ENCODE data around the gene FCER1G. TPM values are rescaled to one million over a fixed set of nuclear protein-coding genes. Genes with fewer than 3 reads are reported as not detected.

Gene FCER1G
- total RNA-seq = 100 to 1,000 TPM; 111 to 583 TPM

- H3K27me3 Mint-ChIP-seq = no peaks in the 10 kb centered on the region
These were observed at the start of gene FCER1G for GRCh38 chr1:161215076-161215475. TSS of gene FCER1G (plus strand) at chr1:161215295. CDS start at chr1:161215322, 27 bp downstream.

GRCh38 chr1:161165742-161166668 is 49.1 kb upstream of the FCER1G start, which contains the start of gene PPOX:
TSS of gene PPOX (plus strand) at chr1:161166426. CDS start at chr1:161166848, 422 bp downstream.
- Mint-ChIP-seq H3K9me3 (no peaks in the 10 kb centered on the region), H3K27me3 (no peaks in the 10 kb centered on the region), H3K4me3 (peak within 1 kb of the TSS; percentile 92), H3K4me1 (ENCODE audit: low read depth in 2 of 2) (peaks cover 44 to 53% of the 10 kb centered on the region in 2 donors), H3K27ac (peak within 1 kb of the TSS; percentile 92), H3K36me3 (peaks cover 8% of the 10 kb centered on the region)
- DNase-seq (ENCODE audit: low spot score) (peak; percentile 98), ATAC-seq (peak; percentile 97 to 98)

More at GRCh38 chr1:161215076-161215475, at the start of gene FCER1G:
- peak; percentile 40 to 50 for ATAC-seq
- peaks cover 45 to 52% of the 10 kb centered on the region in 2 donors for H3K4me1 Mint-ChIP-seq (ENCODE audit: low read depth in 2 of 2)
- H3K27ac Mint-ChIP-seq = peak within 1 kb of the TSS; percentile 94 to 100
- H3K4me3 Mint-ChIP-seq = peak within 1 kb of the TSS; percentile 92
- peaks cover 31% of the 10 kb centered on the region for H3K36me3 Mint-ChIP-seq
- no peaks in the 10 kb centered on the region for H3K9me3 Mint-ChIP-seq
- peak; percentile 84 for DNase-seq (ENCODE audit: low spot score)

DNA sequence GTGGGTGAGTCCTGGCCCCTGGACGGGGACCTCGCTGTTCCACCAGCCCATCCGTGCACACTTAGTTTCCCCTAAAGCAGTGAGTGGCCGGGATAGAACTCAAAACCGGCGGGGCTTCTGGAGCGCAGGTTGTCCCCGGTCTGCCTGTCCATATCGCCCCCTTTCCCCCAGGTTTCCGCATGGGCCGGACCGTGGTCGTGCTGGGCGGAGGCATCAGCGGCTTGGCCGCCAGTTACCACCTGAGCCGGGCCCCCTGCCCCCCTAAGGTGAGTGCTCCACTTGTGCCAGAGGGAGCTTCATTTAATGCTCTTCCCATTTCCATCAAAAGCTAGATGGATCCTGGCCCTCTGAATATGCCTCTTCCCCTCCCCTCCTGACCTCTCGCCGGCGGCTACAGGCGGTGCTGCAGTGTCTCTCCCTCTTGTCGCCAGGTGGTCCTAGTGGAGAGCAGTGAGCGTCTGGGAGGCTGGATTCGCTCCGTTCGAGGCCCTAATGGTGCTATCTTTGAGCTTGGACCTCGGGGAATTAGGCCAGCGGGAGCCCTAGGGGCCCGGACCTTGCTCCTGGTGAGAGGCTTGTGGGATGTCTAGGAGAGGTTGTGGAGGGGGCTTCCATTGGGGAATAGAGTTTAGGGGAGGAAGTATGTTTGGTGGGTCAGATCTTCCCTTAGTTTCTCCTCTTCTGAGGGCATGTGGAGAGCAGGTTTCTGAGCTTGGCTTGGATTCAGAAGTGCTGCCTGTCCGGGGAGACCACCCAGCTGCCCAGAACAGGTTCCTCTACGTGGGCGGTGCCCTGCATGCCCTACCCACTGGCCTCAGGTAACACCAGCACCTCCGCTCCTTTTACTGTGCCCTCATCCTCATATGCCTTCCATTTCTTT is 48.2 kb upstream of the FCER1G start:
- H3K27me3 Mint-ChIP-seq = no peaks in the 10 kb centered on the region
- H3K9me3 Mint-ChIP-seq = no peaks in the 10 kb centered on the region
- H3K4me3 Mint-ChIP-seq = peak overlapping the region; percentile 92
- H3K27ac Mint-ChIP-seq = peak overlapping the region; percentile 92
- H3K36me3 Mint-ChIP-seq = peaks cover 11% of the 10 kb centered on the region
- peak; percentile 0 for ATAC-seq
- H3K4me1 Mint-ChIP-seq (ENCODE audit: low read depth in 2 of 2) = peaks cover 45 to 47% of the 10 kb centered on the region in 2 donors
- no peak for DNase-seq (ENCODE audit: low spot score)

GRCh38 chr1:161168906-161169305 is 46.2 kb upstream of the FCER1G start:
- Mint-ChIP-seq H3K27ac (no peak overlapping the region), H3K36me3 (peaks cover 26% of the 10 kb centered on the region), H3K4me1 (ENCODE audit: low read depth in 2 of 2) (peaks cover 44 to 53% of the 10 kb centered on the region in 2 donors), H3K4me3 (peak overlapping the region; percentile 92), H3K9me3 (no peaks in the 10 kb centered on the region), H3K27me3 (no peaks in the 10 kb centered on the region)
- ATAC-seq (no peak), DNase-seq (ENCODE audit: low spot score) (no peak)

- H3K4me1 Mint-ChIP-seq (ENCODE audit: low read depth in 2 of 2) = peaks cover 44 to 56% of the 10 kb centered on the region in 2 donors
- no peak overlapping the region for H3K4me3 Mint-ChIP-seq
- no peak for ATAC-seq
- DNase-seq (ENCODE audit: low spot score) = no peak
- peak overlapping the region; percentile 33 to 58 for H3K27ac Mint-ChIP-seq
- H3K9me3 Mint-ChIP-seq = no peaks in the 10 kb centered on the region
- no peaks in the 10 kb centered on the region for H3K27me3 Mint-ChIP-seq
- H3K36me3 Mint-ChIP-seq = peaks cover 33% of the 10 kb centered on the region
These were observed 43.9 kb upstream of the FCER1G start for GRCh38 chr1:161171191-161171590.

GRCh38 chr1:161171696-161172095 is 43.4 kb upstream of the FCER1G start:
- no peak for ATAC-seq
- Mint-ChIP-seq H3K4me3 (no peak overlapping the region), H3K27me3 (no peaks in the 10 kb centered on the region), H3K27ac (peak overlapping the region; percentile 49 to 58), H3K9me3 (no peaks in the 10 kb centered on the region), H3K36me3 (peaks cover 33% of the 10 kb centered on the region), H3K4me1 (ENCODE audit: low read depth in 2 of 2) (peaks cover 46 to 59% of the 10 kb centered on the region in 2 donors)
- DNase-seq (ENCODE audit: low spot score) = no peak

GRCh38 chr1:161172349-161172748 is 42.7 kb upstream of the FCER1G start:
- Mint-ChIP-seq H3K4me1 (ENCODE audit: low read depth in 2 of 2) (peaks cover 43 to 57% of the 10 kb centered on the region in 2 donors), H3K4me3 (no peak overlapping the region), H3K36me3 (peaks cover 33% of the 10 kb centered on the region), H3K9me3 (no peaks in the 10 kb centered on the region), H3K27me3 (no peaks in the 10 kb centered on the region), H3K27ac (peak overlapping the region; percentile 48 to 49)
- ATAC-seq = no peak
- DNase-seq (ENCODE audit: low spot score) = no peak

GRCh38 chr1:161172776-161173376 is 42.2 kb upstream of the FCER1G start:
- Mint-ChIP-seq H3K36me3 (peaks cover 33% of the 10 kb centered on the region), H3K27me3 (no peaks in the 10 kb centered on the region), H3K27ac (peak overlapping the region; percentile 48 to 49), H3K9me3 (no peaks in the 10 kb centered on the region), H3K4me3 (no peak overlapping the region), H3K4me1 (ENCODE audit: low read depth in 2 of 2) (peaks cover 47 to 62% of the 10 kb centered on the region in 2 donors)
- no peak for ATAC-seq
- no peak for DNase-seq (ENCODE audit: low spot score)

DNA sequence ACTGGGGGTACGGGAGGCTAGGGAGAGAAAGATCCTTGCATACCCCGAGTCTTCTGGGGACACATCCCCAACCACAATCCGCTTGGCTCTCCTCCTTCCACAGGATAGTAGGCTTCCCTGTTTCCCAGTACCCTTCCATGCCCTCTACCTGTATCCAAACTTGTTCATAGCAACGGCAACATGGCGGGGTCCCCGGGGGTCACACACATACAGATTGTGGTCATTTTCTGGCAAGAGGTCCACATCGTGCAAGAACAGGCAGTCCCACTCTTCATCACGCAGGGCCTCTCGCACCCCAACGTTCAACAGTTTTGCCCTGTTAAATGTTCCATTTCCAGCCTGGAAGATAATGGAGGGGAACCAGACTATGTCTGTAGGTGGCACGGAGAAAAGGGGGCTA is 41.4 kb upstream of the FCER1G start:
- no peak for ATAC-seq
- Mint-ChIP-seq H3K9me3 (no peaks in the 10 kb centered on the region), H3K4me1 (ENCODE audit: low read depth in 2 of 2) (peaks cover 46 to 67% of the 10 kb centered on the region in 2 donors), H3K4me3 (no peak overlapping the region), H3K27ac (peak overlapping the region; percentile 49 to 96), H3K36me3 (peaks cover 33% of the 10 kb centered on the region), H3K27me3 (no peaks in the 10 kb centered on the region)
- no peak for DNase-seq (ENCODE audit: low spot score)

- ATAC-seq (no peak), DNase-seq (ENCODE audit: low spot score) (no peak)
- Mint-ChIP-seq H3K9me3 (no peaks in the 10 kb centered on the region), H3K36me3 (peaks cover 33% of the 10 kb centered on the region), H3K27ac (peak overlapping the region; percentile 85 to 96), H3K27me3 (no peaks in the 10 kb centered on the region), H3K4me1 (ENCODE audit: low read depth in 2 of 2) (peaks cover 46 to 64% of the 10 kb centered on the region in 2 donors), H3K4me3 (peak overlapping the region; percentile 13)
These were observed 40.2 kb upstream of the FCER1G start for GRCh38 chr1:161174911-161175310.

DNA sequence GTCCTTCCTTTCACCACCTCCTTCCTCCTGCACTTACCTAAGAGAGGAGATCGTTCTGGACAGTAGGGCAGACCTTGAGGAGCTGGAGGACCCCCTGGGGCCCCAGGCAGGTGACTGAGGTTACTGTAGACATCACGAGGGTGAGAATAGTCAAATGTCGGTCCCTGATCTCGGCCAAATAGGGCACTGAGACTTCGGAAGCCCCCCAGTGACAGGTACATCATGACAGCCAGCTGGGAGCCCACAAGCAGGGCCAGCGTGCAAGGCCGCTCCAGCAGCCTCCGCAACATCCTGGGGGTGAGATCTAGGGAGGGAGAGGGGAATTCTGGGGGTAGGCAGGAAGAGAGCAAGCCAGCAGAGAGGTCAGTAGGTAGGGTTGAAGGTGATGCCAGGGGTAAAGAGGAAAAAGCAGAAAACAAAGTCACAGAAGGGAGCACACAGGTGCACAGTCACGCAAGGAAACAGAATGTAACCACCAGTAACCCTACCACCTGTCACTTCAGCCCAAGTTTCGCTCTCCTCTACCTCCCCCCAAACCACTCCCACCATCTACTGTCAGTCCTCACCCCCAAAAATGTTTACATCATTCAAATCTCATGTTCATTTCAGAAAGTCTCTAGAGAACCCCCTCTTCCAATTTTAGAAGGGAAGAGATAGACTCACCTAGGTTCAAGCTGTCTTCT is 39.2 kb upstream of the FCER1G start:
- ATAC-seq (no peak), DNase-seq (ENCODE audit: low spot score) (no peak)
- H3K27me3 Mint-ChIP-seq = no peaks in the 10 kb centered on the region
- no peaks in the 10 kb centered on the region for H3K9me3 Mint-ChIP-seq
- peaks cover 30% of the 10 kb centered on the region for H3K36me3 Mint-ChIP-seq
- peak overlapping the region; percentile 85 to 96 for H3K27ac Mint-ChIP-seq
- peaks cover 52 to 71% of the 10 kb centered on the region in 2 donors for H3K4me1 Mint-ChIP-seq (ENCODE audit: low read depth in 2 of 2)
- peak overlapping the region; percentile 99 for H3K4me3 Mint-ChIP-seq

DNA sequence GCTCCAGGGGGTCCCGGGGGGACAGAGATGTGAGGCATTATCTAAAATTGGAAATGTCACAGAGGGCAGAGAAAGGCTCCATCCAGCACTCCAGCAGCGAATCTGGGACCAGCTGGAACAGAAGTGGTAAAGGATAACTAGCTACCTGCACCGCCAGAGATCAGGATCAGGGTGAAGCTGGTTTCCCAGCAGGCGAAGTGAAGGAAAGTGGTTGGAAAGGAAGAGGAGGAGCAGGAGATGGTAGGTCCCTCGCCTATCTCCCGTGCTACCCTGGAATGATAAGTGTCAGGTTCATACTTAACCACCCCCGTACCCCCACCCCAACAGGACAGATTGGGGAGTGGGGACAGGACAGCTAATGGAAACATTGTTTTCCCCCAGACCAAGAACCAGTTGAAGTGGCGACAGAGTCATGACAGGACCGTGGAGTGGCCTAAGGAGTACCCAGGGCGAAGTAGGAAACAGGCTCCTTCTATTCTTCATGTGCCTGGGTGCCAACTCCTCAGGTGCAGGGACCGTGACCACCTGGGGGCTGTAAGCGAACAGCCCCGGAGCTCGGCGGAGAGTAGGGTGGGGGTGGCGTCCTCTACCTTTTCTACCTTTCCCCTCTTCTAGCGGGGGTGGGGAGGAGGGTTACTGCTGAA is 38.5 kb upstream of the FCER1G start:
- H3K27ac Mint-ChIP-seq = peak overlapping the region; percentile 85 to 96
- ATAC-seq (peak in 1 of 2 donors; percentile 1), DNase-seq (ENCODE audit: low spot score) (no peak)
- peaks cover 54 to 70% of the 10 kb centered on the region in 2 donors for H3K4me1 Mint-ChIP-seq (ENCODE audit: low read depth in 2 of 2)
- peaks cover 27% of the 10 kb centered on the region for H3K36me3 Mint-ChIP-seq
- H3K27me3 Mint-ChIP-seq = no peaks in the 10 kb centered on the region
- no peaks in the 10 kb centered on the region for H3K9me3 Mint-ChIP-seq
- peak overlapping the region; percentile 99 for H3K4me3 Mint-ChIP-seq
